ENCODE measurements around the gene PLK5. TPM values are rescaled to one million over a fixed set of nuclear protein-coding genes. Genes with fewer than 3 reads are reported as not detected.
"Not testable (repeated sequence)": the region's sequence is repeated elsewhere in the genome, so short reads cannot be mapped to it uniquely, and the experiment has no call there.

The PLK5 gene, protein sequence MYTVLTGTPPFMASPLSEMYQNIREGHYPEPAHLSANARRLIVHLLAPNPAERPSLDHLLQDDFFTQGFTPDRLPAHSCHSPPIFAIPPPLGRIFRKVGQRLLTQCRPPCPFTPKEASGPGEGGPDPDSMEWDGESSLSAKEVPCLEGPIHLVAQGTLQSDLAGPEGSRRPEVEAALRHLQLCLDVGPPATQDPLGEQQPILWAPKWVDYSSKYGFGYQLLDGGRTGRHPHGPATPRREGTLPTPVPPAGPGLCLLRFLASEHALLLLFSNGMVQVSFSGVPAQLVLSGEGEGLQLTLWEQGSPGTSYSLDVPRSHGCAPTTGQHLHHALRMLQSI
- total RNA-seq = not detected in 2 replicates

DNA sequence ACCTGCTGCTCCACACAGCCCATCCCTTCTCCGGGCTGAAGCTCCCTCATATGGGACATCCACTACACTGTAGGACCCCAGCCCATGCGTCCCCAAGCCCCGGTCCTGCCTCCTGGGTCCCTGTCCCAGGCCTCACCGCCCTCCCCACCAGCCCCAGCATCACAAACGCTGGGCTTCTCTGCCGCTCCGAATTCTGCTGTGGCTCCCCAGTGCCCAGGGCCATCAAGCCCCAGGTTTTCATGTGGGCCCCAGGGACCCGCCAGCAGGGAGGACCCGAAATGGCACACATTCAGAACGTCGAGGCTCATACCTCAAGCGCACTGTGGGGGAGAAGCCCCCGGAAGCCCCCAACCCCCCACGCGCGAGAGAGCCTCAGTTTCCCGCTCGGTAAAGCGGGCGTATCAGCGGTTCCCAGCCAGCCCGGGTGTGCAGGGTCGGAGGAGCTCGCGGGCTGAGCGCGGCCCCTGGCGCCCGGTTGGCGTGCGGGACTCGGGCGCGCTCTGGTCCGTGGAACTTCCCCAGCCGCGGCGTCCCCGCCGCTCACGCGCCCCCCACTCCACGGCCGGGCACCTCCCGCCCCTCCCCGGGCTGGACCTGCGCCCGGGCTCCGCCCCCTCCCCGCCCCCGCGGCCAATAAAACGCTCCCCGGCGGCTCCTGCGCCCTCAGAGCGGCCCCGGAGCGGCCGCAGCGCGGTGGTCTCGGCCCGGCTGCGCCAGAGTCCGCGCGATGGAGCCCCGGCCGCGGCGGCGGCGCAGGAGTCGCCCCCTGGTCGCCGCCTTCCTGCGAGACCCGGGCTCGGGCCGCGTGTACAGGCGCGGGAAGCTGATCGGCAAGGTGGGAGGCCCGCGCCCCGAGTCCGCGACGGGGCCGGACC lies at the start of gene PLK5:
Gene PLK5, plus strand, starts transcription at position 666 of the 875 bp plus-strand sequence. CDS start 2,920 bp downstream, outside the sequence.
- intact Hi-C loops (cut with micrococcal nuclease) = no loop called here

DNA sequence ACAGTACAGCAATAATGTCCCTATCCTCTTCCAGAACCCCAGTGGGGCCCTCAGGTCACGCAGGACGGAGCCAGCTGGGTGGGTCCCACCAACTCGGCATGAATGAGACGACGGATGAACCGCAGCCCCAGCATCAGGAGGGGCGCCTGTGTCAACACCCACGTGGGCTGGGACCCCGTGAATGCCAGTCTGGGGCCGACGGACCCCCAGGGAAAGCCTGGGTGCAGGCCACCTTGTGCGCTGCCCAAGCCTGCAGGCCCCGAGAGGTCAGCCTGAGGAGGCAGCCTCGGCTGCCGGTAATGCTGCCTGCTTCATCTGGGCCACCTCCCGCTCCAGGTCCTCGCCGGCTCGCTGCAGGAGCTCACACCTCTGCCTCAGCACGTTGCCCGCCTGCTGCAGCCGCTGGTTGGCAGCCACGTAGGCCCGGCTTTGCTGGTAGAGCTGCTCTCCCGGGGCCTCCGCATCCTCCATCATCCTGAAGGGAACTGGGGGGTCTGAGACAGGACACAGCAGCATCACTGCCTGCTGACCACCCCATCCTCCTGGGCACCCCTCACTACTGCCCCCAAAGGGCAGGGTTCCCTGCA lies 49.0 kb upstream of the PLK5 start:
- intact Hi-C loops (cut with micrococcal nuclease) = loop anchor here (5.0 kb wide), 1 partner anchor 37 kb away; the partner anchor contains the start of gene ADAMTSL5
- no peak overlapping the region for H3K4me3 Mint-ChIP-seq (ENCODE audit: low read depth)
- H3K27me3 Mint-ChIP-seq (ENCODE audit: low read depth) = peaks cover 12% of the 10 kb centered on the region
- peaks cover 8% of the 10 kb centered on the region for H3K4me1 Mint-ChIP-seq (ENCODE audit: low read depth)
- H3K36me3 Mint-ChIP-seq (ENCODE audit: low read depth) = peaks cover 12% of the 10 kb centered on the region
- H3K9me3 Mint-ChIP-seq = no peaks in the 10 kb centered on the region
- no peak overlapping the region for H3K27ac Mint-ChIP-seq
- DNase-seq (ENCODE audit: low spot score) = no peak

More for the DNA sequence above, at the start of gene PLK5:
- Mint-ChIP-seq H3K36me3 (ENCODE audit: low read depth) (no peaks in the 10 kb centered on the region), H3K9me3 (no peaks in the 10 kb centered on the region), H3K27ac (no peak within 1 kb of the TSS), H3K4me1 (ENCODE audit: low read depth) (peaks cover 1% of the 10 kb centered on the region), H3K4me3 (ENCODE audit: low read depth) (no peak within 1 kb of the TSS), H3K27me3 (ENCODE audit: low read depth) (peaks cover 12% of the 10 kb centered on the region)
- no peak for DNase-seq (ENCODE audit: low spot score)

DNA sequence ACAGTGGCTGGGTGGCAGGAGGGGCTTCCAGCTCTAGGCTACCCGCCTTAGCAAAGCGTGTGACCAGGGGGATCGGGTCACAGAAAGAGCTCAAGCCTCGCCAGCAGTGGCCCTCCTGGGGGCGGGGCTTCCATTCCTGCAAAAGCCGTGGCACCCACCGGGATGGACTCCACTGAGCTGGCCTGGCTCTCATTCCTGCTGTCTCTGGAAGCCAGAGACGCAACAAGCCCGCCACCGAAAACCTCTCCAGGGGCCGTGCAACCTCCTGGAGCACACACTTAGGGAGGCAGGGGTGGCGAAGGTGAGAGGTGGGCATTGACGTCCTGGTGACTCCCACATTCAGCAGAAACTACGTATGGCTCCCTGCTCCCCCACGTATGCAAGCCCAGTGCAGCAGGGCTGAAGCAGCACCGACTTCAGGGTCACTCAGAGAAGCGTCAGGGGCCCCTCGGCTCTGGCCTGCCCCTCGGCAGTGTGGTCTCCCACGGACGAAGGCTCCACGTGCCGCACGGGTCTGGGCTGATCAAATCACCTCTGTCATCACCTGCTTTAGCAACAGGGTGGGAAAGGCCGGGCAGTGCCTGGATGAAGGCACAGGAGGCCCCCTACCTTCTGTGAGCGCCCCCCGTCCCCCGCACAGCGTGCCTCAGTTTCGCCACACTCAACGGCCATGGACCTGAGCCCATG lies 48.0 kb upstream of the PLK5 start:
- Mint-ChIP-seq H3K36me3 (ENCODE audit: low read depth) (peaks cover 12% of the 10 kb centered on the region), H3K4me3 (ENCODE audit: low read depth) (no peak overlapping the region), H3K4me1 (ENCODE audit: low read depth) (peaks cover 7% of the 10 kb centered on the region), H3K27me3 (ENCODE audit: low read depth) (peaks cover 9% of the 10 kb centered on the region), H3K9me3 (no peaks in the 10 kb centered on the region), H3K27ac (no peak overlapping the region)
- DNase-seq (ENCODE audit: low spot score) = no peak
- intact Hi-C loops (cut with micrococcal nuclease) = no loop called here

DNA sequence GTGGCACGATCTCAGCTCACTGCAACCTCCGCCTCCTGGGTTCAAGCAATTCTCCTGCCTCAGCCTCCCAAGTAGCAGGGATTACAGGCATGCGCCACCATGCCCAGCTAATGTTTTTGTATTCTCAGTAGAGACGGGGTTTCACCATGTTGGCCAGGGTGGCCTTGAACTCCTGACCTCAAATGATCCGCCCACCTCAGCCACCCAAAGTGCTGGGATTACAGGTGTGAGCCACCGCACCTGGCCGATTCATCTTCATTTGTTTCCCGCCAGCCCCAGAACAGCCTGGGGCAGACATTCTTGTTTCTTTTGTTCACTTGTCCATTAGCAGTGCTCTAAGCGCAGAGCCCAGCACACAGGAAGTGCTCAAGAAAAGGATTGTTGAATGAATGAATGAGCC lies 46.8 kb upstream of the PLK5 start:
- H3K4me3 Mint-ChIP-seq (ENCODE audit: low read depth) = peak overlapping the region; percentile 42
- H3K27ac Mint-ChIP-seq; H3K27me3 Mint-ChIP-seq (ENCODE audit: low read depth); H3K9me3 Mint-ChIP-seq; intact Hi-C loops (cut with micrococcal nuclease); DNase-seq (ENCODE audit: low spot score); H3K4me1 Mint-ChIP-seq (ENCODE audit: low read depth): not testable (repeated sequence)
- peaks cover 12% of the 10 kb centered on the region for H3K36me3 Mint-ChIP-seq (ENCODE audit: low read depth)

DNA sequence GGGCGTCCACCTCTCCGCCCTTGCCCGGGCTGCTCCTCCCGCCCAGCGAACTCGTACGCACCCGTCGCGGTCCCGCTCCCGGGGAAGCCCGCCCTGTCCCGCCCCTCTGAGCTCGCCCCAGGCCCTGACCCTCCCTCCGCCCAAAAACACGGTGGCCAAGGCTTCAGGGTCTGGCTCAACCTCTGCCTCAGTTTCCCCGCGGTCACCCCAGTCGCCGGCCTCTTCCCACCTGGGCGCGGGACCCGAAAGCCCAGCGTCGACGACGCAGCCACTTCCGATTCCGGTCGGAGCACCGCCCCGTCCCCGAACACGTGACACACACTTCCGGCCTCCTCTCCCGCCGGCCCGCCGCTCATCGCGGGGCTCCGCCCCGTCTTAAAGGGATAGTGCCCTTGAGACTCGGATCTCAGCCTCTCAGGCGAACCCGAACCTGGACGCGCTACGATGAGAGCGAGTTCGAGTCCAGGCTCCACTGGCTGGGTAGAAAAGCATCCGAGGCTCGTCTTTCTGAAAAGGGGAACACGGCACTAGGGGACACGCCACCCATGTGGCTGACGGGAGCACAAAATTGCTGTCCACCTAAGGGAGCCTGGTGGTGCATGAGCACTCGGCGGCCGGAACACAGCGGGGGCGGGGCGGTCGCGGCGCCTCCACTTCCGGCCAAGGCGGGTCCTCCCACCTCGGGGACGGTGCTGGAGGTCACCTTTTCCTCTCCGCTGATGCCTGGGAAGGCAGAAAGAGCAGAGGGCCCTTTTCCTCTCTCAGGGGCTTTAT lies 44.8 kb upstream of the PLK5 start, which contains the start of gene C19orf25:
Gene C19orf25, minus strand, starts transcription at position 282 of the 774 bp plus-strand sequence. CDS start 312 bp downstream, outside the sequence.
- peak within 1 kb of the TSS; percentile 93 for H3K27ac Mint-ChIP-seq
- DNase-seq (ENCODE audit: low spot score) = peak; percentile 92
- H3K9me3 Mint-ChIP-seq = no peaks in the 10 kb centered on the region
- peak within 1 kb of the TSS; percentile 96 for H3K4me3 Mint-ChIP-seq (ENCODE audit: low read depth)
- intact Hi-C loops (cut with micrococcal nuclease) = loop anchor here (1.0 kb wide), 1 partner anchor 11 kb away; the partner anchor contains the start of gene PCSK4
- peaks cover 12% of the 10 kb centered on the region for H3K36me3 Mint-ChIP-seq (ENCODE audit: low read depth)
- H3K27me3 Mint-ChIP-seq (ENCODE audit: low read depth) = no peaks in the 10 kb centered on the region
- peaks cover 5% of the 10 kb centered on the region for H3K4me1 Mint-ChIP-seq (ENCODE audit: low read depth)

DNA sequence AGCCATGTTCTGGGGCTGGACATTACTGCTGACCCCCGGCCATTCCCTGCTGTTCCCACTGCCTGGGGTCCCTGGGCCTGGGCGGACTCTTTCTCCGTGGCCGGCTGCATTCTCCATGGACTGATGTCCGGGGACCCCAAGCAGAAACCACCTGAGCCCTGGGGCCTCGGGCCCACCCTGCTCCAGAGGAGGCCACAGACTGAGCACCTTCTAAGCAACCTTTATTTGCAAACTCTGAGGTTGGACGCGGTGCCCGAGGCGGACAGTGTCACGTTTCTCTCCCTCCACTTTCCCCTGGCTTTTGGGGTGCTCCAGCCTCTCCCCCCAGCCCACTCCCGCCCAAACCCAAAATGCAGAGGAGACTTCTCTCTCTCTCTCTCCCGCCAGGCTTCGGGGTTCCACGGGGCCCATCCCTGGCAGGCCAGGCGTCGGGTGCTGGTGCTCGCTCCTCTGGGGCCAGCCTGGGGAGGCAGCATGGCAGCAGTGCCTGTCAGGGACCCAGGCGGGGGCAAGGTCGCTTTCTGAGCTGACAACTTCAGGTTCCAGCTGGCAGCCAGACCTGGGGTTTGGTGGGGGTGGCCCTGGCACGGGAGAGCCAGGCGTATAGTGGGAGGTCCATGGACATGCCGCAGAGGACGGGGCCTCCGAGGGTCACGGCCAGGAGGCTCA lies 42.5 kb upstream of the PLK5 start:
- H3K27ac Mint-ChIP-seq = no peak overlapping the region
- peaks cover 5% of the 10 kb centered on the region for H3K4me1 Mint-ChIP-seq (ENCODE audit: low read depth)
- no peak for DNase-seq (ENCODE audit: low spot score)
- intact Hi-C loops (cut with micrococcal nuclease) = no loop called here
- H3K27me3 Mint-ChIP-seq (ENCODE audit: low read depth) = no peaks in the 10 kb centered on the region
- peaks cover 9% of the 10 kb centered on the region for H3K36me3 Mint-ChIP-seq (ENCODE audit: low read depth)
- no peak overlapping the region for H3K4me3 Mint-ChIP-seq (ENCODE audit: low read depth)
- no peaks in the 10 kb centered on the region for H3K9me3 Mint-ChIP-seq

DNA sequence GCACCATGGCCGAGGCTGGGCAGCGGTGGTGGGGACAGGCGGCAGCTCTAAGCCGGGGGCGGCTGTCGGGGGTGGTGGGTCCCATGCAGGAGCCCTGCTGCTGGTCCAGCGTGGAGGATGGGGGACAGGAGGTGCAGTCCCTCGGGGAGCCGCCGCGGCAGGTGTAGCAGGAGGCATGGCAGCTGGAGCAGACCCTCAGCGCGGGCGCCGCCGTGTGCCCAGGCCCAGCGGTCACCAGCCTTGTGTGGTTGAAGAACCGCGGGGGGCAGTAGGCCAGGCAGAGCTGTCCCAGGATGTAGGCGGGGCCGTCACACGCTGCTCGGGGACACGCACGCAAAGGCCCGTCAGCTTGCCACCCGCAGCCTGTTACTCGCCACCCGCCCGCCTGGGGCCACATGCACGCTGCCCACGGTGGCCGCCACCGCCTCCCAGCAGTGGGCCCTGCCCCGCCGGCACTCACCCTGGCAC lies 42.0 kb upstream of the PLK5 start:
- Mint-ChIP-seq H3K27ac (no peak overlapping the region), H3K9me3 (no peaks in the 10 kb centered on the region), H3K4me3 (ENCODE audit: low read depth) (no peak overlapping the region), H3K27me3 (ENCODE audit: low read depth) (no peaks in the 10 kb centered on the region), H3K4me1 (ENCODE audit: low read depth) (peaks cover 5% of the 10 kb centered on the region), H3K36me3 (ENCODE audit: low read depth) (peaks cover 9% of the 10 kb centered on the region)
- intact Hi-C loops (cut with micrococcal nuclease) = no loop called here
- no peak for DNase-seq (ENCODE audit: low spot score)

DNA sequence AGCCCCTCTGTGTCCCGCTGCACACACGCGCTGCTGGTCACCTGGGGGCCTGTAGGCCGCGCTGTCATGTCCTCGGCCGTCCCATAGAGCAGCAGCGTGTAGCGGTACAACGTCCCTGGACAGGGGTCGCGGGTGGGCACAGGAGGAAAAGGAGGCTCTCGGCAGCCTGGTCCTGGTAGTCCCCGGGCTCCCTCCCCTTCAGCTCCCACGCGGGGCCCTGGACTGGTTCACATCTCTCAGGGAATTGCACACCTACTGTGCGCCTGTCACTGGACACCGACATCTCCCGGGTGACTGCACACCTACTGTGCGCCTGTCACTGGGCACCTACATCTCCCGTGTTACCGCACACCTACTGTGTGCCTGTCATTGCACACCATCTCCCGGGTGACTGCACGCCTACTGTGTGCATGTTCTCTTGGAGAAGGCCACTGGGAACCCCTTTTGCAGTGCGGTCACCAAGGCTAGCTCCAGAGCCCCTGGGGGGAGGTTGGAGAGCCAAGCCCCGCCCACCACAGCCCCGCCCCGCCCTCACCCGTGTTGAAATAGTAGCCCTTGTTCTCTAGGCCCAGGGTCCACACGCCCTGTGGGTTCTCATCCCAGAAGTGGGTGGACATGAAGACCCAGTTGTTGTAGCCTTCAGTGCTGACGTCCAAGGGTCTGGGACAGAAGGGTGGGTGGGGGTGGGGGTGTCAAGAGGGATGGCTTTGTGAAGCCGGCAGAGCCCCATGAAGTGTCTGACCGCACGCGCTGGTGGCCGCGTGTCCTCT lies 41.3 kb upstream of the PLK5 start:
- peaks cover 4% of the 10 kb centered on the region for H3K36me3 Mint-ChIP-seq (ENCODE audit: low read depth)

DNA sequence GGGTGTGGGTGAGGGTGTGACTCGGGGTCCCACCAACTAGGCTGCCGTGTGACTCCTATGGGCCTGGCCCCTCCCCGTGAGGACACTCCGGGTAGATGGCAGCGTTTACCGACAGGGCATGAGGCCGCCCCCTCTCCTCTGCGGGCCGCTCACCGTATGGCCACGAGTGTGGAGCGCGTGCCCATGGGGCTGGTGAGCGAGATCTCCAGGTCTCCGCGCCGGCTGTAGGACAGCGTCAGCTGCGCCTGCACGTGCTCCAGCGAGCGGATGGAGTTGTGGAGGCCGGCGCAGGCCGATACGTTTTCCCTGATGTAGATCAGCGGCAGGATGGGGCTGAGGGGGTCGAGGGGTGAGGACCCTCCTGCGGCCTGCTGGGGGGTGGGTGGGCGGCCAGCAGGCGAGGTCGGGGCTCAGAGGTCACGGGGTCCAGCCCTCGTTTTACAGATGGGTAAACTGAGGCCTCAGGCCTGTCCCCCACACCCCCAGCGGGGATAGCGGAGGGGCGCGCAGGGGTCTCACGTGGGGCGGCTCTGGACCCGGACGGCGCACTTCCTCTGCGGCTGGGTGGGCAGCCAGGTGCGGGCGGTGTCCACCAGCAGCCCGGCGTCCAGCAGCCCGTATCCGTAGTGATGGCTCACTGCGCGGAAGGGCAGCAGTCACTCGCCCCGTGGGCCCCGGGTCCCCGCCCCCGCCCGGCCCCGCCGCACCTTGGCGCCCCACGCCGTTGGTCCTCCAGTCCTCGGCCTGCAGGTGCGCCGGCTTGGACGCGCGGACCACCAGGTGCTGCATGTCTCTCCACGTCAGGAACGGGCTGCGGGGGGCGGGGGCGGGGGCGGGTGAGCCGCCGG lies 40.5 kb upstream of the PLK5 start:
- Mint-ChIP-seq H3K27ac (no peak overlapping the region), H3K36me3 (ENCODE audit: low read depth) (peaks cover 3% of the 10 kb centered on the region), H3K4me1 (ENCODE audit: low read depth) (peaks cover 3% of the 10 kb centered on the region), H3K4me3 (ENCODE audit: low read depth) (no peak overlapping the region), H3K27me3 (ENCODE audit: low read depth) (no peaks in the 10 kb centered on the region), H3K9me3 (no peaks in the 10 kb centered on the region)
- DNase-seq (ENCODE audit: low spot score) = no peak
- intact Hi-C loops (cut with micrococcal nuclease) = no loop called here

More for the DNA sequence above, 41.3 kb upstream of the PLK5 start:
- H3K4me1 Mint-ChIP-seq (ENCODE audit: low read depth) = peaks cover 3% of the 10 kb centered on the region
- no peaks in the 10 kb centered on the region for H3K27me3 Mint-ChIP-seq (ENCODE audit: low read depth)
- intact Hi-C loops (cut with micrococcal nuclease) = no loop called here
- no peaks in the 10 kb centered on the region for H3K9me3 Mint-ChIP-seq
- no peak overlapping the region for H3K4me3 Mint-ChIP-seq (ENCODE audit: low read depth)
- no peak overlapping the region for H3K27ac Mint-ChIP-seq
- no peak for DNase-seq (ENCODE audit: low spot score)

DNA sequence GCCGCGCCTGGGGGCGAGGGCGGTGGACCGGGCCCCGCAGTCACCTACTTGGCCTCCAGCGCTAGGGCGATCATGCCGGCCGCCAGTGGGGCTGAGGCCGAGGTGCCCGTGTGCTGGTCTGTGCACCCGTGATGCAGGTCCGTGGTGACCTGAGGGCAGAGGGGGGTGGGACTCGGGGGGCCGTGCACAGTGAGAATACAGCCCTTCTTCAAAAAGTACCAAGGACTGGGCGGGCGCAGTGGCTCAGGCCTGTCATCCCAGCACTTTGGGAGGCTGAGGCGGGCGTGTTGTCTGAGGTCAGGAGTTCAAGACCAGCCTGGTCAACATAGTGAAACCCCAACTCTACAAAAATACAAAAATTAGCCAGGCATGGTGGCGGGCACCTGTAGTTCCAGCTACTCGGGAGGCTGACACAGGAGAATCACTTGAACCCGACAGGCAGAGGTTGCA lies 39.9 kb upstream of the PLK5 start:
- Mint-ChIP-seq H3K9me3 (no peaks in the 10 kb centered on the region), H3K36me3 (ENCODE audit: low read depth) (peaks cover 2% of the 10 kb centered on the region), H3K4me1 (ENCODE audit: low read depth) (peaks cover 2% of the 10 kb centered on the region), H3K27ac (no peak overlapping the region), H3K27me3 (ENCODE audit: low read depth) (no peaks in the 10 kb centered on the region), H3K4me3 (ENCODE audit: low read depth) (no peak overlapping the region)
- intact Hi-C loops (cut with micrococcal nuclease) = no loop called here
- no peak for DNase-seq (ENCODE audit: low spot score)
